Ramos (cell line): ENCODE measurements around the gene CDPF1.

ENCODE experiments used
- in situ Hi-C: fragments of 300-500 bp; cut with MboI; formaldehyde crosslinking; loops from one replicate; pipeline ENCODE4 v1.14.3; 2022; ENCODE audit warnings: low sequenced_read_pairs; ENCODE audit not compliant: unreplicated experiment

The CDPF1 gene

DNA sequence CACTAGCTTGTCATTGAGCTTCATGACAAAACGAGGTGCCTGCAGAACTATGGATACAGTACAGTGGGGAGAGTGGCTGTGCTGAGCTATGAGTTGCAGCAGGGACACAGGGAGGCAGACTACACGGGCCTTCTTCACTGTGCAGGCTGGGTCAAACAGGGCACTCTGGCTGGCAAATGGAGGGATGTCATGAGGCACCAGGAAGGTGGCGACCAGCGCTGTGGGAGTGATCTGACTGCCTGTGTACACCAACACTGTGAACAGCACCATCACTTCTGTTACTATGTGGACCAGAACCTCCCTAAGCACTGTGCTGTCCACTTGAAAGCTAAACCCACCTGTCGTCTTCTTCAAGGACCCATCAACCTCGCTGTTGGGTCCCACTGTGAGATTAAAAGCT lies 9.9 kb upstream of the CDPF1 start:
- in situ Hi-C loops, result no loop called here

DNA sequence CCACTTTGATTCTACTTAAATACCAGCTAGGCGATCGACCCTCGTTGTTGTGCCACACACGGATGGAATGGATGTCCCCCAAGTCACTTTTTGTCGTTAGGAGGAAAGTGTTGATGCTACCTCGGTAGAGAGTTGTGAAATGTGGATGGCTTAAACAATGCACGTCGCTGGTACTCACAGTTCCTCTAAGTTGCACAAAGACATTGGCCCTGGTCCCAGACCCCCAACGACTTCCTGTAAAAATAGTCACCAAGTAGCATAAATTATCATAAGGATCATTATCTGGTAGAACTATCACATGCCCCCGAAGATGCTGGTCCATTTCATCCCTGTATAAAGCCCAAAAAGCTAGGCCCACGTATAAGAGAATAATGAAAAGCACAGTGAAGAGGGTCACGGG lies 9.3 kb upstream of the CDPF1 start:
- in situ Hi-C loops, result no loop called here

DNA sequence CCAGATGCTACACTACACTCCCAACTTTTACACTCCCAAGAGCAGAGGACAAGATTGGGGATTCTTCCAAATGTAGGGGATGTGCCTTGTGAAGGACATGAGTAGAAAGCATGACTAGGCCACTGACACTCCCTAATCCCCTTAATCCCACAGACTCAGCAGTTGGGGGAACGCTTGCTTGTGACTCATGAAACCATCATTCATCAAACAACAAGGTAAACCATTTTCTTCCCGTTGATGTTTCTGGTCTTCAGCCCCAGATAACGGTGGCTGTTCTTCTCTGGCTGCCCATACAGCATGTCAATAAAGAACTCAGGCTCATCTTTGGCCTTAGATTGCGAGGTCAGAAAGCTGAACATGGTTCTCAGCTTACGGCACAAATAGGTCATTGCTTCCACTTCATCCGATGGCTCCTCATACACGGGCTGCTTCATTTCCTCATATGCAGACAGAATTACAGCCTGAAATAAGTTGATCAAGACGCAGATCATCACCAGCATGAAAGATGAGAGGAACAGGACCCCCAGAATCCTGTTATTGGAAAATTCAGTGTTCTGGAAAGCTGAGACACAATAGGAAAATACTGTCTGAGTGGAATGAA lies 6.4 kb upstream of the CDPF1 start:
- in situ Hi-C loops, result no loop called here

DNA sequence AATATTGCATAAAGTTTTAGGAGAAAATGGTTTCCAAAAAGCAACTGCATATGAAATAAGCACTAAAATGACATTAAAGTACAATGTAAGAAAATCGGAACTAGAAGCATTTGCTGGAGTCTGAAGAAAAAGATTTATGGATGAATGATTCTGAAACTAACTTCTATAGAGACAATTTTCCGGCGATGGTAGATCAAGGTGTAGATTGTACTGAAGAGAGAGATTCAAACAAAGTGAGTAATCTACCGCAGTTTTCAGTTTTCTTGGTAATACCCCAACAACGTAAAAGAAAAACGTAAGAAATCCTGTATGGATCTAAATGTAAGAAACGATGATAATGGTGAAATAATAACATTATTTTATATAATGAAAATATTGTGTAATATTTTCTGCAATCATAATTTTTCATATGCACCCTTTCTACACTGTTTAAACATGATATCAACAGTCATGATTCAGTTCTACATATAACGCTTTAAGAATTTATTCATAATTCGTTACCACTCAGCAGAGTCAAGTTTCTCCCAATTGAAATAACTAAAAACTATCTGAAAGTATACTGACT lies 1.8 kb upstream of the CDPF1 start:
- in situ Hi-C loops, result no loop called here

DNA sequence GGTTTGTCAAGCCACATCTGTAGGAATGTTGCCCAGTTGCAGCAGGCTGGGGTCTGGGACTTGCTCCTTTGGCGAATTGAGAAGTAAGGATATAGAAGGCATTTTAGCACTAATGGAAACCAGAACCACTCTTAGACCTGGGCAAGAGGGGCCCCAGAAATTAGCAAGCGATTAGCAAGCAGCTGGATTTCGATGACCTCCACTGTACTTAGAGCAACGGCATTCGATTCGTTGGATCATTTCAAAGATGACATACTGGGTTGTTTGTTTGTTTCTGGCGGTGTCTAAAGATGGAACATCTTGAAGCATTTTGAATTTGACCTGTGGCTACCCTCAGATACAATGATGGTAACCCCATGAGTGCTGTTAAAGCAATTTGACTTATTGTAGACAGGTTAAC lies 1.2 kb upstream of the CDPF1 start:
- in situ Hi-C loops, result no loop called here

DNA sequence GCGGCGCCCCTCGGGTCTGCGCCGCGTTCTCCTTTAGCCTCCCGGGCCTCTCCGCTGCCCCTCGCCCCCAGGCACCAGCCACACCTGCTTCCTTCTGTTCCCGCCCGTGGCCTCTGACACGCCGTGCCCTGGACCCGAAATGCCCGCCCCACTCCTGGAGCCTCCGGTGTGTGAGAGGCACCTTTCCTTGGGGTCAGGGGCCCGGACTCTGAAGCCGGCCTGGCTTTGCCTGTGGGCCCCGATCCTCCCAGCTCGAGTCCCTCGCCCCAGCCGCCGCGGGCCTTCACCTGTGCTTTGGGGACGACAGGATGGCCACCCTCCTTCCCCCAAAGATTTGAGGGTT lies 661 bp upstream of the CDPF1 start:
- in situ Hi-C loops, result no loop called here

DNA sequence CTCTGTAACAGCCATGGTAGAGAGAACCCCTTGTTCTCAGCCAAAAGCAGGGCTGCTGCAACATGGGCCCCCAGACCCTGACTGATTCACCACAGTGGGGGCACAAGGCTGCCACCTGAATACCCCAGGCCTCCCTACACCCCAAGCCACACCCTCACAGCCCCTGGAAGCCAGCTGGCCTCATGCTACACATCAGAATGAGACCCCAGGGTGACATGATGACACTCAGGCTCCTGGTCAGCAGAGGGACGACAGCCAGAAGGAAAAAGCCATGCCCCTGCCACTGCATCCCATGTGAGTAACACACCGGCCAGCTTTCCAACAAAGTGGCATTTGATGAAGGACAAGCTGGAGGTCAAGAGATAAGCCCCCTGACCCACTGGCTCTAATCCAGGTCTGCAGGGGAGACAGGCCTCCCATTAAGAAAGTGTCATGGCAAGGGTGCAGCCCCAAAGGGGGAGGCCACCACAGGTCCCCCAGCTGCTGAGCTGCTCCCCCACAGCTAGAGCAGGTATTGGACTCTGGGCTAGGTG lies 2.6 kb downstream of the CDPF1 start:
- in situ Hi-C loops, result no loop called here

DNA sequence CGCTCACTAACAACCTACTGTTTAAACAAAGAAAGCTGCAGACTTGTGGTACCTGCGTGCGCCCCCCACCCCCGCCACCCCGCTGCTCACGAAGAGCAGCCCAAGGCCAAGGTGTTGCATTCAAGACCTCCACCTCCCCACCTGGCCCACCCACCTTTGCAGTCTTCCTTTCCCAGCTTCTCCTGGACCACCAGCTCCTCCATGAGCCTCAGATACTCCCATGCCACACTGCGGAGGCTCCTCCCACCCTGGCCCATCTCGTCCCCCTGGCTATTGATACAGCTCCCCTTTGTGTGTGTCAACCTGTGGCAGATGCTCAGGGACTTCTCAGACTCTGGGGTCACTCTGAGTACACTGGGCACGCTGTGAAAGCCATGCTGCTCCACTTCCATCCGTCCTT lies 3.9 kb downstream of the CDPF1 start:
- in situ Hi-C loops, result no loop called here

DNA sequence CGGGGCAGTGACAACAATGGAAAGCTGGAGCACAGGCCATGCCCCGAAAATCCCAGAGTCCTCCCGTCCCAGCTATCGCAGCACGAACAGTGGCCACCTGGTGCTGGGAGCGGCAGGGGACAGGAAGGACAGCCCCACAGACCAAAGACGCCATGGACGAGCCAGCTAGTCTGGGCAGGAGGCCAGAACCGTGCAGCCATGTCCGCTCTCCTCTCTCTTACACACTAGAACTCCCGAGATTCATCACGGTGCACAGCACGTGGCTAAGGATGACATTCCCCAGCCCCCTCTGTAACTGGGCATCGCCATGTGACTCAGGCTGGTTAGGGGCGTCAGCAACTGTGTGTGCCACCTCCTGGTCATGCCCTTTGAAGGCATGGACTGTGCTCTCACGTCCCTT lies 4.6 kb downstream of the CDPF1 start:
- in situ Hi-C loops, result no loop called here

DNA sequence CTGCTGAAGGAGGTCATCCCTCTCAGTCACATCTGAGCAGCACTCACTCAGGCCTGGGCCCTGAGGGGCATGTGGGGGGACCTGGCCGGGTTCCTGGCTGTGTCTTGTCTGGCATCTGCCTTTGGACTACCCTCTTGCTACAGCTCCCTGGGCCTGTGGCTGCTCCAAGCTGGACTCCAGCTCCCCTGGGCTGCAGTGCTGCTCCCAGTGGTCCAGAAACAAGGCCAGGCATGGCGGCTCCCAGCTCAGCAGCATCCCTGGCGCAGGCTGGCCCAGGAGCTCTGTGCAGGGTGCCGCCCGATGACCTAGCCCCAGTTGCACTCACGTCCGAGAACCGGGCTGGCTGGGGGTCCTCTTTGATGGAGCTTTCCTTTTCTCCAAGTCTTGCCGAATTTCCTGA lies 5.3 kb downstream of the CDPF1 start:
- in situ Hi-C loops, result no loop called here

DNA sequence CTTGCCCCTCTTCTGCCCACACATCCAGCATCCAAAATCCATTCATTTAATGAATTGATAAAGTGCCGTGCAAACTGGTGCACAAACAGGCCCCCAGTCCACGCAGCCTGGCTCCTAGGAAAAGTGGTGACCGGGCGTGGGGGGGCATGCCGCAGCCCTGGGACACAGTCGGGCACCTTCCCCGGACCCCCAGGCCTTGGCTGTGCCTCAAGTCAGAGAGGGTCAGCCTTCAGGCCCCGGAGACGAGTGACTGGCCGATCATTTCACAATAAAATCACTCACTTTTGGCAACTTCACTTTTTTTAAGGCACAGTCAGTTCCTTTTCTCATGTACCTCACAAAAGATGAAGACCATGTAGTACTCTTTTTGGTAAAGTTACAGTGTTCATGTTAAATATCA lies 8.0 kb downstream of the CDPF1 start:
- in situ Hi-C loops, result no loop called here

DNA sequence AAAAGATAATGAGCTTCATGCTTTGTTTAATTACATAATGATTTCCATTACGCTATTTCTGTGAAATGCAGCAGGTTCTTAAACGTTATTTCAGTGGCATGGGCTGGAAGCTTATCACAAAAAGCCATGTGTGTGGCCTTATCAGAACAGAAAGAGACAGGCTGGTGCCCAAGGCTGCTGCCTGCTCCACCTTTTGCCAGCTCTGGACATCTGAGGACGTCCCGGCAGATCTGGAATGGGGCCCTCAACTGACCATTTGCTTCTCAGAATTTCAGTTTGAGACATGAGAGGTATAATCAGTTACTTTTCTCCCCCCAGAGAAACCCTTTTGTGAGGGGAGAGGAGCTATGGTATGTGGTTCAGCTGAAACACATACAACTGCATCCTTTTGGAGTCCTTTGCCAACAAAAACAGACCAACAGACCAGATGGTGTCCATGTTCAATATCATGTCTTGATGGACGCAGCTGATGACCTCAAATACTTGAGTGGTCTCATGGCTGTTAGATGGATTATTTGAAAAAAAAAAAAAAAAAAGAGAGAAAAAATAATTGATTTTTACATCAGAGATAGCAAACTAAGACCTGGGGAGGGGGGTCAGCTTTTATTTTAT lies 8.6 kb downstream of the CDPF1 start:
- in situ Hi-C loops, result no loop called here

DNA sequence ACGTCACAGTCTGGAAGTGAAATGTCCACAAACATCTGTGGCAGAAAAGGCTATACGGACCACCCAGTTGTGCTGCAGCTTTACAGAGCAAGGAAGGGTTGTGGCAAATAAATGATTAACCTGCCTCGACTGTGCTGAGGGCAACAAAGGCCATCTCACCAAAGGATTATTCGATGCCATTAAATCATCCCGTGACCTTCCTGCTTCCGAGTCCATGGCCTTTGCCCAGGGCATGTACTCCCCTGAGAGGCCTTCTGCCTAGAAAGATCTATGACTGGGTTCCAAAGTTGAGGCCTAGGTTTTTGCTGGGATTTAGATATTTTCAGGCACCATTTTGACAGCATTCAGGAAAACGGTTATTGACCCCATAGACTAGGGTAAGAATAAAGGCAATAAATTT lies 9.2 kb downstream of the CDPF1 start:
- in situ Hi-C loops, result no loop called here

DNA sequence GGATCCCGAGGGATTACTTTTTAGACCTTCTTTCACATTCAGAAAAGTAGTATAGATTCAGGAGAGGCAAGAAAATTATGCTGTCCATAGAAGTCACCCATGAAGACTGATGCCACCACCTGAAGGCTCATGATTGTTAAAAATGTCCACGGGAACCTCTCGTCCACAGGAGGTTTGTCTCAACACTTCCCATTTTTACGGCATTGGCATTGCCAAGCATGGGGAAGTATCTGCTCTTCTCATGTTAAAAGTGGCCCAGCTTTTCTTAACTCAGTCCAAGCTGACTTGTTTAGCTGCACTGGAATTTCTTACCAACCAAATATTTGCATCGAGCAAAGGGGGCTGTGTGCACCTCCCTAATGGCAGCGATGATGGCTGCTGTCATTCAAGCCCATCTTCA lies 9.6 kb downstream of the CDPF1 start:
- in situ Hi-C loops, result no loop called here

DNA sequence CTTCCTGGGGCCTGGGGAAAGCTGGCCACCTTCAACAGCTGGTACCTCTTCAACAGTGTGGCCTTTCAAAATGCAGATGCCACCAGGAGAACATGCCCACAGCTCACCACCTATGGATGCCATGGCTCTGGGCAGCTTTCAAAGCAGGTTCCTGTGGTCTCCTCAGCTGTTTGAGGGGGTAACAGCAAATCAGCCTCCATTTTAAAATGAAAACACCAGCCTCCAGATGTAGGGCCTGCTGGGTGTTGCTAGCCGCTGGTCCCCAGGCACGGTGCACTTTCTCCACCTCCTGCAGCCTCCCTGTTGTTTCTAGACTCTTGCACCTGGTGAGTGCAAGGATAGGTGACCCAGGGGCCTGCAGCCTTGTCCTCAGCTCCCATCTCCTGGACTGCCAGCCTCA lies 10.0 kb downstream of the CDPF1 start:
- in situ Hi-C loops, result no loop called here

DNA sequence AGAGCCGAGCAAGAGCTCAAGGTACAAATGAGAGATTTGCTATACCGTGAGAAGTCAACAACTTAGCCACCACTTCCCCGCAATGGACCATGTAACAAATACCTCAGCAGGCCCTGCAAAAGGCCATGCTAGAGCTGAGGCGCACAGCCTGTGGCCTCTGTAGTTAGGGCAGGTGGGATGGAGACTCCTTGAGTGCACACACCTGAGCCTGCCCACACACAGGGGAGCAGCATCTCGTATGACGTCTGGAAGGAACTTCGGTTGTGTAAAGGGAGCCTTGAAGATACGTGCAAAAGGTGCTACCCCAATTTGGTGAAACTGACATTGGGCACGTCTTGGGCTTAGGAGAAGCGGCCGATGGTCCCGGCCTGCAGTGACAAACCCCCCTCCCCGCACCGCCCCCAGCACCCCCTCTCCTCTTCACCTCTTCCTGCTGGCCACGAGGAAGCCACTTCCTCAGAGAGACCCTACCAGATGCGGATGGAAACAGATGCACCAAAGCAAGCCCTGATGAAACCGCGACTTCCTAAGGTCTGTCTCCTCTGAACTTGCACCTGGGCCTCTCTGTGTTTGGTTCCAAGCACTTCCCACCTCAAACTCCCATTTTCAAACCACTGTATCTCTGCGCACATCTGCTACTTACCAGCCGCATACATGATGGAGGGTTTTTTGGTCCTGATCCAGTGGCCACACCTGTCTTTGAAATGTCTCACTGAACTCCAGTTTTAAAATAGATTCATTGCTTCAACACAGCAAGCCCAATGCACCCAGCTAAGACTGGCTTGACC lies 10.6 kb downstream of the CDPF1 start:
- in situ Hi-C loops, result no loop called here

DNA sequence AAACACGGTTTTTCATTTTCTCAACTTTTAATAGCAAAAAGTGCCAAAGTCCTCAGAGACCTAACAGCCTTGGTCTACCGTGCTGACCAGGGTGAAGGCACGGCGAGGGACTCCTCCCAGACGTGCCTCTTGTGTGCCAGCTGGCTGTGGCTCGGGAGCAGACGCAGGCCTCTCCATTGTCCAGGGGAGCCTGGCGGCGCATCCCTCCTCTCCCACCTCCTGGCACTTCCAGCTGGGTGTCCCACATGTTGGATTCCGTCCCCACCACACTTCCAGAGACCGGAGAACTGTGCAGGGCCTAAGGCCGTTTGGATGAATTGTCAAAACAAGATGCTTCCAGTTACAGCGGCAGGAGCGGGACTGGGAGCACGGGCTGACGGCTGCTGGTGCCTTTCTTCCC lies 11.6 kb downstream of the CDPF1 start:
- in situ Hi-C loops, result no loop called here

DNA sequence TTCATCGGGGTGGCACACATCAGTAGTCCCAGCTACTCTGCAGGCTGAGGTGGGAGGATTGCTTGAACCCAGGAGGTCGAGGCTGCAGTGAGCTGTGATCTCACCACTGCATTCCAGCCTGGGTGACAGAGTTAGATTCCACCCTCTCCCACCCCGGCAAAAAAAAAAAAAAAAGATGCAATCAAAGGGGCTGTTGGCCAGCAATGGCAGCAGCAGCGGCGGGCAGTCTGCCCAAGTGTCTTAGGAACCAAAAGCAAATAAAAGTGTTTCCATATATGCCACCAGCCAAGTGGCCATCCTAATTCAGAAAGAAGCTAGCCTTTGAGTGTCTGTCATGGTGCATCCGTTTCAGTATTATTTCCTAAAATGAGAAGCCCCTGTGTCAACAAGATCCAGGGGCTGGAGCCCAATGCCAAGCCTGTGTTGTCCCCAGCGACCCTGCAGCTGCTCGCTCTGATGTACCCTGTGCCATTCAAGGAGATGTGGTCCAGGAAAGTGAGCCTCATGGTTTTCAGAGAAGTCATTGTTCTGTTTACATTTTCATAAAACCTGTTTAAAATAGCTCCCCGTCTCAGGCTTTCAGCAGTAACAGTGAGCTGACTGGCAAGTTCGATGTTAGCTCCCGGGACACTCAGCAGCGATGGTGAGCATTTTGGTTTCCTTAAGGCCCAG lies 12.5 kb downstream of the CDPF1 start:
- in situ Hi-C loops, result no loop called here

DNA sequence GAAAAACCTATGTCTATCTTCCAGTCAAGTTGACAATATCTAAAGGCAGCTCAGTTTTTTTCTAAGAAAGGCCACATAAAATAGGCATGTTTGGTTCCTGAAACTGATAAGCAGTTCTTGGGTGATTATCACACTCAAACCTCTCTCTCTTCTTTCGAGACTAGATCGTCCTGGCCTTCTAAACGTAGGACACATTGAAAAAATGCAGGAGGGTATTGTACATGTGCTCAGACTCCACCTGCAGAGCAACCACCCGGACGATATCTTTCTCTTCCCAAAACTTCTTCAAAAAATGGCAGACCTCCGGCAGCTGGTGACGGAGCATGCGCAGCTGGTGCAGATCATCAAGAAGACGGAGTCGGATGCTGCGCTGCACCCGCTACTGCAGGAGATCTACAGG lies 15.1 kb downstream of the CDPF1 start:
- in situ Hi-C loops, result no loop called here

DNA sequence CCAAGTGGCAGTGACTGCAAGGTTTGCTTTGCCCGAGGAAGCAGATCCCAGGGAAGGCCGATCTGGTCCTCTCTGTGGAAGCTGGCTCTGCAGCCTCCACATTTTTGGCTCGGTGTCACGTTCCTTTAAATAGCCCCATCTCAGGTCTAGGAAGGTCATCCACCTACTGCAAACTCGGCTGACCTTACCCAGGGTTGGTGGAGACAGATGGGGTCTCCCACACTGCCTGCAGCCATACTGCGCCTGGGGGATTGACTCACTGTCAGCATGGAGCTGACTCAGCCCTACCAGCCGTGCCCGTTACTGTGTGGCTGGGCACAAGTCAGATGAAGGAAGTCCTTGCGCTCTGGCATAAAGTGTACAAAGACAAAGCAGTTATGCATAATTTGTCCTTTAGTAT lies 16.9 kb downstream of the CDPF1 start:
- in situ Hi-C loops, result no loop called here
